ENCODE data around the gene B9D1. TPM values are rescaled to one million over a fixed set of nuclear protein-coding genes. Genes with fewer than 3 reads are reported as not detected.

Gene B9D1
- total RNA-seq, 2 experiments from 2014 or later, result 21.1 to 38.1 TPM

DNA sequence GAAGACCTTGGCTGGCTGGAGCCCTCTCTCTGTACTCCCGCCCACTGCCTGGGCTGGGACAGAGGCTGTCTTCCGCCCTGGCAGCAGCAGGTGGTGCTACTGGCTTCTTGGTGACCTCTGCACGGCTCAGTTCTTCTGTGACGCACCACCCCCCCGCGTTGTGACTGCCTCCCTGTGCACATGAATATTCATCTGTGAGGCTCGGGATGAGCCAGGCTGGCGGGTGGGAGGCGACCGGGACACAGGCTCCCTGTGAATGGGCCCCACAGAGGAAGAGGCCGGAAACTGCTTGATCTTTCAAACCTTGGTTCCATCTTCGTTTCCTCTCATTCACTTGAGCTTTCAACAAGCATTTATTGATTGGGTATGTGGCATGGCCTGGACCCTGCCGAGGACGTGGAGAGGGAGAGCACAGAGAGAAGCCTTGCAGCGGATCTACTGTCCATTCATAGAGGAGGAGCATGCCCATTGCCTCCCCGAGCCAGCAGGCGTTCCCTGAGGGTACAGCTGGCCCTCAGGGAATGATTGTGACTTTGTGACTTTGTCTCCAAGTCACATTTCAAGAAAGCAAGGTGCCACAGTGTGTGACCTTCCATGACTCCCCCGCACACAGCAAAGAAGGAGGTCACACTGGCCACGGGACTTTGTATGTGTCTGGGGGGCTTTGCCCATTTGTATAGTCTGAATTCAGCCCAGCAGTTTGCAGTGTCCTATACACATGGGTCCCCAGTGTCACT is 45.0 kb downstream of the B9D1 start:
- H3K36me3 ChIP-seq (ENCODE audit: insufficient read depth, low read length), result peaks cover 2% of the 10 kb centered on the region; the same call in 1 of the 2 replicates
- H3K27ac ChIP-seq (ENCODE audit: low read depth, low read length, poor library complexity, severe bottlenecking), result peak overlapping the region; percentile 45
- peaks cover 37% of the 10 kb centered on the region for H3K4me1 ChIP-seq (ENCODE audit: insufficient read depth, low read length, poor library complexity, severe bottlenecking)
- no peak for TF ChIP-seq EZH2phosphoT487 (IDR thresholded peaks at IDR 0.05; ENCODE audit: borderline replicate concordance, low read depth, low read length)
- TF ChIP-seq, protein P1, sequence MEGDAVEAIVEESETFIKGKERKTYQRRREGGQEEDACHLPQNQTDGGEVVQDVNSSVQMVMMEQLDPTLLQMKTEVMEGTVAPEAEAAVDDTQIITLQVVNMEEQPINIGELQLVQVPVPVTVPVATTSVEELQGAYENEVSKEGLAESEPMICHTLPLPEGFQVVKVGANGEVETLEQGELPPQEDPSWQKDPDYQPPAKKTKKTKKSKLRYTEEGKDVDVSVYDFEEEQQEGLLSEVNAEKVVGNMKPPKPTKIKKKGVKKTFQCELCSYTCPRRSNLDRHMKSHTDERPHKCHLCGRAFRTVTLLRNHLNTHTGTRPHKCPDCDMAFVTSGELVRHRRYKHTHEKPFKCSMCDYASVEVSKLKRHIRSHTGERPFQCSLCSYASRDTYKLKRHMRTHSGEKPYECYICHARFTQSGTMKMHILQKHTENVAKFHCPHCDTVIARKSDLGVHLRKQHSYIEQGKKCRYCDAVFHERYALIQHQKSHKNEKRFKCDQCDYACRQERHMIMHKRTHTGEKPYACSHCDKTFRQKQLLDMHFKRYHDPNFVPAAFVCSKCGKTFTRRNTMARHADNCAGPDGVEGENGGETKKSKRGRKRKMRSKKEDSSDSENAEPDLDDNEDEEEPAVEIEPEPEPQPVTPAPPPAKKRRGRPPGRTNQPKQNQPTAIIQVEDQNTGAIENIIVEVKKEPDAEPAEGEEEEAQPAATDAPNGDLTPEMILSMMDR (conservative IDR thresholded peaks at IDR 0.05; ENCODE audit: low read length), result peak; percentile 75
- ChIA-PET POLR2A (interaction anchor here (0.6 kb wide), 1 partner anchor 51 kb away, joined by 3 read pairs; no protein-coding TSS in a partner anchor), CTCF (ENCODE audit: unreplicated experiment) (interaction anchor here (1.5 kb wide), 1 partner anchor 21 kb away, joined by 3 read pairs; no protein-coding TSS in a partner anchor)
- H3K79me2 ChIP-seq (ENCODE audit: insufficient read depth, low read depth, low read length), result no peaks in the 10 kb centered on the region
- H3K4me2 ChIP-seq (ENCODE audit: low read length), result peak overlapping the region; percentile 63
- peak overlapping the region; percentile 36 for H3K4me3 ChIP-seq (ENCODE audit: low read depth, low read length, poor library complexity, severe bottlenecking)
- peak; percentile 91 for DNase-seq (ENCODE audit: low spot score)
- H2AFZ ChIP-seq (ENCODE audit: low read length), result peak overlapping the region; percentile 46; the same call in 1 of the 2 replicates
- no peaks in the 10 kb centered on the region for H3K9me3 ChIP-seq (ENCODE audit: low read length)
- intact Hi-C loops (cut with micrococcal nuclease; ENCODE audit: unreplicated experiment), result loop anchor here (1.0 kb wide), 2 partner anchors 21 to 130 kb away; no protein-coding TSS in a partner anchor
- no peaks in the 10 kb centered on the region for H3K9me2 ChIP-seq (ENCODE audit: insufficient read depth, low read length)
- no TSS peak for BruUV-seq (replicated peaks)
- H4K20me1 ChIP-seq (ENCODE audit: insufficient read depth, low read length), result no peaks in the 10 kb centered on the region

DNA sequence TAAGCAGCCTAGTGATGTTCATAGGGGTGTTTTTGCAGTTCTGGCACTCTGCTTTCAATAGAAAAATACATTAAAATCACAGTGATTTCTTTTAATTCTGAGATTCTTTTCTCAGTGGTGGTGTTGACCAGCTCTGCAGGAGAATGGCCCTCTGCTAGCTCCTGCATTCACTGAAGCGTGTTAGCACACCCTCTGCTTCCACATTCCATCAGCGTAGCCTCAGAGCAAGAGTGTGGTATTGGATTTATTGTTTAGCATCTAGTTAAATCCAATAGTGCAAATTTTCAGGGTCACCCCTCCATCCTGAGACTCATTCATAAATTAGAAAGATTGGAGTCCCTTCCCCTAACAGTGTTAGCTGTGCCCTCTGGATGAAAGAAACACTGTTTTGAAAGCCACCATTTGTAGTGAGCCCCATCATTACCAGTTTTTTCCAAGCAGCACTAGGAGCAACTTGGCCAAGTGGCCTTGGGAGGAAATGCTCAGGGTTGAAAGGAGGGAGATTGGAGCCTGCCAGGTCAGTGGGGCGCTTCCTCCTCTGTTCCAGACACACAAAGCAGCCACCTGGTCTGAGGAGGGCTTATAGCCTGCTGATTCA is 45.7 kb downstream of the B9D1 start:
- ChIA-PET POLR2A (interaction anchor here (0.6 to 0.9 kb wide), 2 partner anchors 9 to 51 kb away, joined by 3 read pairs; no protein-coding TSS in a partner anchor), CTCF (ENCODE audit: unreplicated experiment) (interaction anchor here (1.5 kb wide), 1 partner anchor 22 kb away, joined by 3 read pairs; no protein-coding TSS in a partner anchor)
- H3K79me2 ChIP-seq (ENCODE audit: insufficient read depth, low read depth, low read length), result no peaks in the 10 kb centered on the region
- H4K20me1 ChIP-seq (ENCODE audit: insufficient read depth, low read length), result no peaks in the 10 kb centered on the region
- intact Hi-C loops (cut with micrococcal nuclease; ENCODE audit: unreplicated experiment), result loop anchor here (1.0 kb wide), 2 partner anchors 21 to 130 kb away; no protein-coding TSS in a partner anchor
- peak overlapping the region; percentile 63 for H3K4me2 ChIP-seq (ENCODE audit: low read length)
- BruUV-seq (replicated peaks), result no TSS peak
- no peaks in the 10 kb centered on the region for H3K9me3 ChIP-seq (ENCODE audit: low read length)
- peak overlapping the region; percentile 5 for H3K4me3 ChIP-seq (ENCODE audit: low read depth, low read length, poor library complexity, severe bottlenecking)
- peaks cover 5% of the 10 kb centered on the region; the same call in 1 of the 2 replicates for H3K36me3 ChIP-seq (ENCODE audit: insufficient read depth, low read length)
- peak overlapping the region; percentile 46; the same call in 1 of the 2 replicates for H2AFZ ChIP-seq (ENCODE audit: low read length)
- peaks cover 43% of the 10 kb centered on the region for H3K4me1 ChIP-seq (ENCODE audit: insufficient read depth, low read length, poor library complexity, severe bottlenecking)
- DNase-seq (ENCODE audit: low spot score), result no peak
- TF ChIP-seq, protein P1 (conservative IDR thresholded peaks at IDR 0.05; ENCODE audit: low read length), result no peak
- no peak for TF ChIP-seq EZH2phosphoT487 (IDR thresholded peaks at IDR 0.05; ENCODE audit: borderline replicate concordance, low read depth, low read length)
- peak overlapping the region; percentile 45 for H3K27ac ChIP-seq (ENCODE audit: low read depth, low read length, poor library complexity, severe bottlenecking)
- H3K9me2 ChIP-seq (ENCODE audit: insufficient read depth, low read length), result no peaks in the 10 kb centered on the region

Data from OCI-LY7 (cell line).